Ramos (cell line): ENCODE results near the gene IP6K1.

Source experiments
- in situ Hi-C: fragments of 300-500 bp; cut with MboI; formaldehyde crosslinking; loops from one replicate; pipeline ENCODE4 v1.14.3; 2022; ENCODE audit warnings: low sequenced_read_pairs; ENCODE audit not compliant: unreplicated experiment

Gene IP6K1

DNA sequence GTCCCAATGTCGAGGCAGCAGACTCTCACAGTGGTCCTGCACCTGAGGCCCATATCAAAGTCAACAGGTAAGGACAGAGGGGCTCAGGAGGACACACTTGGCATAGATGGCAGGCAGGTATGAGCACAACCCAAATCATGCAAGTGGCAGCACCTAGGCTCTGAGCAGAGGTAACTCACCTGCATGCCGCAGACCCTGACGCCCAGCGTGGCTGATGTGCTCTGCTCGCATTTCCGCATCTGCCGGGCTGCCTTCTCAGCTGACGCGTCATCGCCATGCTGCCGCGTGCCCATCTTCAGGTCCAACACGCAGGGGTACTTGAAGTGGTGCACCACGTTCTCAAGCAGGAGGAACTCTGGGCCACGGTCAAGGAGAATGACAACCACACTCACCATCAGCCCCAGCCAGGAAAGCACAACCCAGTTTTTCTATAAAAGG lies 58.4 kb downstream of the IP6K1 start:
- in situ Hi-C loops, result no loop called here

DNA sequence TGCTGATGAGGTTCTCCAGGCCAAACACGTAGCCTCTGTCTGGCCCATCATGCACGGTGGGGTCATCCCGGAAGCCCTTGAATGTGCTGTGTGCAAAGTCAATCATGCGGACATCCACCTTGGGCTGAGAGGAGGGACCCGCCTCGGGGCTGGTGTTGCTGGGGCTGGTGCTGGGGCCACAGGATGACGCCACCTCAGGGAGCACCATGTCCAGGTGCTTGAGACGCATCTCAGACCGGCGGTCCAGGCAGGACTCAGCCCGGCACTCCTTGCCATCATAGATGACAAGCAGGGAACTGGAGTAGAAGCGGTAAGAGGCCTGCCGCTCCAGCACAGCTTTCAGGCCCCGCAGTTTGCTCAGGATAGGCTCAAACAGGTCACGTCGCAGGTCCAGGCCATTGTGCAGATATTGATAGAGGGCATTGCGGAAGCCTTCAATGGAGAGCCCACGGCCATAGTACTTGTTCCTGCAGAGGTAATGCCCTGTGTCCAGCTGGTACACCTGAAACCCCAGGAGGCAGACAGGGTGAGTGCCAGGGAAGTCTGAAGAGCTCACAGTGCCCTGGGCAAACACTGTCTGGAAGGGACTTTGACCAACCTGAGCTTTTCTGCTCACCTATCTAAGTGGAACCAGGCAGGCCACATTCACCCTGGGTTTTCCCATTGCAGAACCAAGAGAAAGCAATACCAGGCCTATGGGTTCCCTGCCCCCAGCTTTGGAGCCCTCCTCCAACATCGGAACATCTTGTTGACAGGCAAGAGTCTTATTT lies 59.0 kb downstream of the IP6K1 start:
- in situ Hi-C loops, result no loop called here

DNA sequence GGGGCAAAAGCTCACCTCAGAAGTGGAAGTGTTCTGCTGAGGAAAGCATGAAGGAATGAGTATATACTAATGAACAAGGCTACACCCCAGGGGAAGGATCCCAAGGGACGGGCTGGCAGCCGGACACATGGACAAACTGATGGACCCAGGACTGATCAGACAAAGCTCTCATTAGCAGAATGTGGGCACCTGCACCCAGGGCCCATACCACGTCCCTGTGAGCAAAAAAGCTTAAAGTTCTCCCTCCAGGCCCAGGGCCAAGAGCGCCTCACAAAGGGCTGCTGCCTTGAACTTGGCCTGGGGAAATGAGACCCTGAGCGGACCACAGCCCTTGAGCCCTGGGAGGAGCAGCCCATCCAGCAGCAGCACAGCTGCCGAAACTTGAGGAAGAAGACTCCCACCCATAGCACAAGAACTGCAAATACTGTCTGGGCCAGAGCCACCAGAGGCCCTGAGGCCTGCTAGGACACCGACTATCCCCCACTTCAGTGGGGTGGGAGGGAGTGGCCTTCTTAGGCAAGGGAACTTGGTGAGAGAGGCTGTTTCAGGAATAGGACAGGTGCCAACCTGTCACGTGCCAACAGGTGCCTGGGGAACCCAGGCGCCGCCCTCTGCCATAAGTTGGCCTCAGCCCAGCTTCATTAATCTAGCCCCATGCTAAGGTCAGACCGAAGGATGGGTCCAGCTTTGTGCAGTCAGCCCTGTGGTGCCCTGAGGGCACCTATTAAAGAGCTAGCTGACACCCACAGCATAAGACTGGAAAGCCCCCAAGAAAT lies 60.2 kb downstream of the IP6K1 start:
- in situ Hi-C loops, result no loop called here

DNA sequence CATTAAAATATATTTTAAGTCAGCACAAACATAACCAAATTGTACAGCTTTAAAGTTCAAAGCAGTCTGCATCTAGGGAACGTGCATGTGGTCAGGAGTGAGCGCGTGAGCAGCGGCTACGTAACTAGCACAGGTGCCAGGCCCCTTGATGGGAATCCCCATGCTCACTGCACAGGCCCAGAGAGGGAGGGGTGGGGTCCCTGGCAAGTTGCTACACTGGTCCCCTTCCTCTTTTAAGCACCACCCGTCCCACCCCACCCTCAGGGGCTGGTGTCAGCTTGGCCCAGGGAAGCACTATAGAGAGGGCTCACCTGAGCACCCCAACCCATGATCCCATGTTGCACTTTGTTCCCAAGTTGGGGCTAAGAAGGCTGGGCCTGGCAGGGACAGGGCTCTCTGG lies 61.8 kb downstream of the IP6K1 start:
- in situ Hi-C loops, result no loop called here

DNA sequence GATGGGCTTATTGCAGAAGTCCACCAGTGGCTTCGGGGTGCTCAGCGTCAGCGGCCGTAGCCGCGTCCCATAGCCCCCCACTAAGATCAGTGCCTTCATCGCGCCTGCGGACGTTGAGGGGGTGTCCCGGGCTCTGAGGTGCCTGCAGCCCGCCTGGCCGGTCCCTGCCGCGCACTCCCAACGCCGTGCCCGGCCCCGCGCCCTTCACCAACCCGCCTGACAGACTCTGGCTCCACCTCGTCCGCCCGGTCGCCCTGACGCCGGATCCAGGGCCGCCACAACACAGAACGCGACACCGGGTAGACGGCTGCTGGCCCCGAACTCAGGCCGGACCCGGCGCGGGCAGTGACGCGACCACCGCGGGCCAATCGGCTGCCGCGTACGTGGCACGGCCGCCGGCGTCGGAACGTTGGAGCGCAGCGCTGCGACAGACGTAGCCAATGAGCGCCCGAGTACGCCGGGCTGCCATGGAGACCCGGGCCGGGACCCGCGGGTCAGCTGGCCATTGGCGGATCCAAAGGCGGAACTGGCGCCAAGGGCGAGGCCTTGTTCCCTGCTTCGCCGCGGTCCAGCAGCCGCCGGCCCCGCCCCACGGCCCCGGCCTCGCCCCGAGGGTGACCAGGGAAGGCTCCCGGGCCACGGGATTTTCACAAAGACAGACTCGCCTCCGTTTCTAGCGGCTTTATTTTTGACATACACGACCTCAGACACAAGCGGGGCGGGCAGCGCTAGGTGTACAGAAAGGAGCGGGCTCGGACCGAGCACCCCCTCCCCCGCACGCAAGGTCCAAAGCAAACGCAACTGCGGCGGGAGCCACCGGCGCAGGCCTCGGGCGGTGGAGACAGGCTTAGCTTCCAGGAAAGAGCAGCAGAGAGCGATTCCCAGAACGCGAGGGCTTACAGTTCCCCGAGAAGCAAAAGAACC lies 62.5 kb downstream of the IP6K1 start, which contains the start of gene GMPPB:
Gene GMPPB, minus strand, starts transcription at position 324 of the 924 bp plus-strand sequence. Its CDS starts 225 bp downstream, at position 99.
- in situ Hi-C loops, result no loop called here

DNA sequence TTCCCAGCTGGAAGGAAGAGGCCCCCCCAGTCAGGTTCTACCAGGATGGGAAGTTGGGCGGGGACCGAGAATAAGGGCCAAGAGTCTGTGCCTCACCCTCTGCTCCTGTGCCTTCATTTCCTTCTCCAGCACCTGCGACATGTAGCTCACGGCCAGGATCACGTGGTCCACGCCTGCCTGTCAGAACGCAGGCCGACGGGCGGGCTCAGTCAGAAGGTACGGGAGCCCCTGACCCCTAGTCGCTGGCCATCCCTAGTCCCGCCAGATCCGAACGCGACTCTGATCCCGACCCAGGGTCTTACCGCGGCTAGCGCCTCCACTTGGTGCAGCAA lies 63.1 kb downstream of the IP6K1 start:
- in situ Hi-C loops, result no loop called here

DNA sequence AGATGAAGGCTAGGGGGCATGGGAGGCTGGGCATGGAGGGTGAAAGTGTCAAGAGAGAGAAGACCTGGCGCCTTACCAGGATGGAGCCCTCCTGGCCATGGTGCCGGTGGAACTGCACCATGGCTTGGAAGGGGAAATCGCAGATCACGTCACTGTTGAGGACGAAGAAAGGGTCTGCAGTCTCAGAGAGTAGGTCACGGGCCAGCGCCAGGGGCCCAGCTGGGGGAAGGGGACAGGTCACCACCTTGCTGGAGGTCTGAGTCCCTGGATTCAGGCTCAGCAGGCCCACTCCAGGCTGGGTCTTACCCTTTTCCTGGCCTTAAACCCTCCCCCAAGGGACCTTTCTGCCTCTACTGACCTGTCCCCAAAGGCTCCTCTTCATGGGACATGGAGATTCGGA lies 63.4 kb downstream of the IP6K1 start:
- in situ Hi-C loops, result no loop called here

DNA sequence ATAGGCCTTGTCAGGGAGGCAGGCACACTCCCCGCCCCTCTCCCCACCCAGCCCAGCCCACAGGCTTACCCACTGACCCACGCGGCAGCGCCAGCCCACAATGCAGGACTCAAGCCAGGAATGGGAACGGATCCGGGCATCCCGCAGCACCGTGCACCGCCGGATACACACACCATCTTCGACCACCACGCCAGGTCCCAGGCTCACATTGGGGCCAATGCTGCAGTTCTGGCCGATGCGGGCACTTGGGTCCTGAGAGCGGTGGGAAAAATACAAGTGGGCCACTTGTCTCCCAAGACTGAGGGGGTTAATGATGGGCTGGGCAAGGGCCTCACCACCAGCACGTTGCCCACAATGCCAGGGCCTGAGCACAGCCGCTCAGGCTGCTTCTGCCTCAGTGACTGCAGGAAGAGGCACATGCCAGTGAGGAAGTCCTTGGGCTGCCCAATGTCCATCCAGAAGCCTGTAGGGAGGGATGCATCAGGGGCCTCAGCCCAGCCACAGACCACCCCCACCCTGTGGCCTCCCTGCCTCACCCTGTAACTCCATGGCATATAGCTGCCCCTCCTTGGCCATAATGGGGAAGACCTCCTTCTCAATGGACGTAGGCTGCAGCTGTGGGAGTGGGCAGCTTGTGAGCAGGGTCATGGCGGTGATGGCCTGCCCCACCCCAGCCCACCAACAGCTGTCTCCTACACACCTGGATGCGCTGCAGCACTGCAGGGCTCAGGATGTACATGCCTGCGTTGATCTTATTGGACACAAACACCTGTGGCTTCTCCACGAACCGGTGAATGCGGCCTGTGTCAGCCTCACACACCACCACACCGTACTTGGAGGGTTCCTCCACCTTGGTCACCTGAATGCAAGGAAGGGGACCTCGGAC lies 64.2 kb downstream of the IP6K1 start:
- in situ Hi-C loops, result no loop called here

DNA sequence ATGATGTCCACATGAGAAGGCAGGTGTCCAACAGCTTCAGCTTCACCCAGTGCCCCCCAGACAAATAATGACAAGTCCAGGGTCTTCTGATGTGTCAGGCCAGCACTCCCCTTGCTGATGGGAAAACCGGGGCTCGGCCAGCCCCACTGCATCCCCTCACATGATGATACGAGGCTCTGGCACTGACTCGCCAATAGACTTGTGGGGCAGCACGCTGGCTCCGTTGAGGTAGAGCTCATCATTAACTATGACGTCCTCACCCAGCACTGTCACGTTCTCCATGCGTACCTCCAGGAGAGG lies 64.8 kb downstream of the IP6K1 start:
- in situ Hi-C loops, result no loop called here

DNA sequence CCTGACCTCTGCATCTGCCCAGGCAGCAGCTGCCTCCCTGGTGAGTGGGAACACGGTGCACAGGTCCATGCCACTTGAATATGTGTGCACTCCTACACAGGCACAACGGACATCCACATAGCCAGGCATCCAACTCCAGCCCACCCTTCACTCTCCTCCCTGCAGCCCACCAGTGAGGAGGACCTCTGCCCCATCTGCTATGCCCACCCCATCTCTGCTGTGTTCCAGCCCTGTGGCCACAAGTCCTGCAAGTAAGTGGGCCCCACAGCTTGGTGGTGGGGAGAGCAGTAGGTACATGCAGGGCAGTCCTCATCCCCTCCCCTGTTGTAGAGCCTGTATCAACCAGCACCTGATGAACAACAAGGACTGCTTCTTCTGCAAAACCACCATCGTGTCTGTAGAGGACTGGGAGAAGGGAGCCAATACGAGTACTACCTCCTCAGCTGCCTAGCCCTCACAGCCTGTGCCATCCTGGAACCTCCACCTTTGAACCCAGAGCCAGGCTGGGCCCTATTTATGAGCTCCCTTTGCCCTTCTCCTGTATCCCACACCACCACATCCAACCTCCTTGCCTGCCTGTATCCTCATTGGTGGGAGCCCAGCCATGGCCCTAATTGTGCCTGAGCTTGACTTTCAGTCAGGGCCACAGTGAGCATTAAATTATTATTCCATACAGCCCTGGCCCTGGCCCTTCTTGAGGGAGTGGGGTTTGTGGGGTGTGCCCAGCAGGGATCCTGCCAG lies 65.3 kb downstream of the IP6K1 start:
- in situ Hi-C loops, result no loop called here

DNA sequence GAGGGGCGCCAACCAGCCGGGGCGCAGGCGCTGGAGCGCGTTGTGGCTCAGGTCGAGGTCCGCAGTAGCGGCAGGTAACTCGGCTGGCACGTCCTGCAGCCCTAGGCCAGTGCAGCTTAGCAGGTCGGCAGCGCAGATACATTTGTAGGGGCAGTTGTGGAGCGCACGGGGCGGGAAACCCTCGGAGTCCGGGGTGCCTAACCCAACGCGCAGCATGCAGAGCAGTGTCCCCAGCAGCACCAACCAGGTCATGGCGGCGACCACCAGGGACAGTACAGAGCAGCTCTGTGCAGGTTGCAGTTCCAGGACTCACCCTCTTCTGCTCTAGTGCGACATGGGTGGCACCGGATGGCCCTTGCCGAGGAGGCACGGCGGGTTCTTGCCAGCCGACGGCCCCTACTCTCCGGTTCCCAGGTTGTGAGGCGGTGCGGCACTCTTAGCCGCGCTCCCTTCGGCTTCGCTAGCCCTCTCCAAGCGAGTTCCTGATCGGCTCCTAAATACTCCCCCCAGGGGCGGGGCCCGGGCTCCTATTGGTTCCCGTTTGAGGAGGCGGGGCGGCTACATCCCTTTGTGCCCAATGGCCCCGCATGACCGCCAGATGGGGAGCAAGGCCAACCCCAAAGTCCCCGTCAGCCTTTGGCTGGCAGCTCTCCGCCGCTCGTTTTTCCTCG lies 67.0 kb downstream of the IP6K1 start, which contains the start of gene AMIGO3:
Gene AMIGO3, minus strand, starts transcription at position 471 of the 671 bp plus-strand sequence. Its CDS starts 219 bp downstream, at position 252.
- in situ Hi-C loops, result no loop called here

DNA sequence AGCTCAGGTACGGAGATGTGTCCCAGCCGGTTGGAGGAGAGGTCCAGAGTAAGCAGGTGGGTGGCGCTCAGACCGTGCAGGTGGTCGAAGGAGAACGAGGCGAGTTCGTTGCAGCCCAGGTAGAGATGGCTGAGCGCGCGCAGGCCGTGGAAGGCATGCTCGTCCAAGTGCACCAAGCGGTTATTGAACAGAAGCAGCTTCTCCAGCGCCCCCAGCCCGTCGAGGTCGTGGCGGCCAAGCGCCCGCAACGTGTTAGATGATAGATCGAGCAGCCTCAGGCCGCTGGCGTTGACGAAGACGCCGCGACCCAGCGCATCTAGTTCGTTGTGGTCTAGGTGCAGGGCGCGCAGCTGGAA lies 67.5 kb downstream of the IP6K1 start:
- in situ Hi-C loops, result no loop called here

DNA sequence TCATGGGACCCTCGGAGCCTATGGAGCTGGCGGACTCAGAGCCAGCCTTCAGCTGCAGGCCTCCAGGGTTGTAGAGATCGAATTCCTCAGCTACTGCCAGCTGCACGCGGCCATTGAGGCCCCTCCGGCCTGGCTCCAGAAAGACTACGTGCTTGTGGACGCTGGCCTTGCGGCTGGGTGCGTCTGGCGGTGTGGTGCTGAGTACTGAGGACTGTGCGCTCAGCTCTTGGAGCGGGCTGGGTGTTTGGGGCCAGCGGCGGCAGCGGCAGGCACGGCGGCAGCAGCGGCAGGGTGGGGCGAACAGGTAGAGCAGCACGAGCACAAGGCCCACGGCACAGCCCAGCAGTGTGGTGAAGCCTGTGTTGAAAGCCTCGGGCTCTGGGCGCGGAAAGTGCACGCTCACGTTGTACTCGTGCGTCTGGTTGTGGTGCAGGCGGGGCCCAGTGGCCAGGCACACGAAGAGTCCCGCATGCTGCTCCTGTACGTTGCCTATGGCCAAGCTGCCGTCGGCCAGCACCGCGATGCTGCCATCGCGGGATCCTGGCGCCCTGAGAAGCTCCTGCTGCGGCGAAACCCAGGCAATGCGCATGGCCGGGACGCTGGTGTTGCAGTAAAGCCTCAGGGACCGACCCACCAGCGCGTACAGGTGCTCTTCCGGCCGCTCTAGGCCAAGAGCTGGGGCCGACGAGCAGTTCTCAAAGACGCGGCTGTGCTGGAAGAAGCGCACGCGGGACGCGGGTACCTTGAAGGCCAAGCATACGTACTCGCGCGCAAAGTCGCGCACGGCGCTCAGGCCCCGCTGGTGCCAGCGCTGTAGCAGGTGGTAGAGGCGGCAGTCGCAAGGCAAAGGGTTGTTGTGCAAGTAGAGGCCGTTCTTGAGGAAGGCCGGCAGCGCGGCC lies 68.1 kb downstream of the IP6K1 start:
- in situ Hi-C loops, result no loop called here

DNA sequence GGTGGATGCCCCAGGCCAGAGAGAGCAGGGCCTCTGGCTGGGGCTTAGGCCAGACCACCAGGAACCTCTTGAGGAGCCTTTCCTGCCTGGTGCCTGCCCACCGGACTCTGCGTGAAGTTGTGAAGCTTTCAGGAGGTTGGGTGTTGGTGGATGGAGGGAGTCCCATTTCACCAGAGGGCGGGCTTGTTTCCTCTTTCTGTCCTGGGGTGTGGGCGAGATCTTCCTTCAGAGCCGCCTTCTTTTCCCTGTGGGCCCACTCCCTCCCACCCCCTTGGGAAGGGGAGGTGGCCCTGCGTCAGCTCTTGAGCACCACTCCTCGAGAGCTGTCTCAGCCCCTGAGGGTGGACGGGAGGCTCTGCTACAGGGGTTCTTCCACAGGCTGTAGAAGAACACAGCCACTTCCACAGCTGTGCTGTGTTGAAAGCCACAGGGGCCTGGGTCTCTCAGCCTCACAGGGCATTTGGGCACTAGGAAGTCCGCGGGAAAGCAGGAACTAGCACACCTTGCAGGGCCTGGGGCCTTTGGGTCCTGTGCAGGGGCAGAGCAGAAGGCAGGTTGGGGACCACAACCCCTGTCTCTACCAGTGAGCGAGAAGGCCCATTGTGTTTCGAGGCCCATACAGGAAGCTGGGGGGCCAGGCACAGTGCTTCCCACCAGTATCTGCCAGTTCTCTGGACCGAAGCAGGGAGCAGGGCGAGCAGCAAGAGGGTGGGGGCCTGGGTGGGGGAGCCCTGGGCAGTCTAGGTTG lies 69.0 kb downstream of the IP6K1 start:
- in situ Hi-C loops, result no loop called here

DNA sequence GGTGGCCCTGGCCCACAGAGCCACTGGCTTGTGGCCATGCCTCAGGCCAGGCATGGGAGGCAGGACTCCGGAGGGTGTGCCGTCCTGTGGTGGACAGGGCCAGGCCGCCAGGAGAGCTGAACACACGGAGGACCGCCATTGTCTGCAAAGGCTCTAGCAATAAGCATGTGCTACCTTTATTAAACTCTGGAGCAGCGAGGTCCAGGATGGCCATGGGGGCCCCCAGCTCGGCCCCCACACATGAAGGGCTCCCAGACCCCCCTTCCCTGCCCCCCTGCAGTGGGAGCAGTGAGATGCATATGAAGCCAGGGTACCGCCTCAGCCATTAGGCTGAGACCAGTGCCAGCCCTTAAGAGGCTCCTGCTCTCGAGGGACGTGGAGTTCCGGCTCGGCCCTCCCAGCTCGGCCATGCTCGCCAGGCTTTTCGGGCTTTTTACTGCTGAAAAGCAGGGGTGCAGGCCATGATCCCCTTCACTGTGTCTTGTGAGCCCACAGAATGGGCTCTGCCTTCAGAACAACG lies 69.6 kb downstream of the IP6K1 start:
- in situ Hi-C loops, result no loop called here

DNA sequence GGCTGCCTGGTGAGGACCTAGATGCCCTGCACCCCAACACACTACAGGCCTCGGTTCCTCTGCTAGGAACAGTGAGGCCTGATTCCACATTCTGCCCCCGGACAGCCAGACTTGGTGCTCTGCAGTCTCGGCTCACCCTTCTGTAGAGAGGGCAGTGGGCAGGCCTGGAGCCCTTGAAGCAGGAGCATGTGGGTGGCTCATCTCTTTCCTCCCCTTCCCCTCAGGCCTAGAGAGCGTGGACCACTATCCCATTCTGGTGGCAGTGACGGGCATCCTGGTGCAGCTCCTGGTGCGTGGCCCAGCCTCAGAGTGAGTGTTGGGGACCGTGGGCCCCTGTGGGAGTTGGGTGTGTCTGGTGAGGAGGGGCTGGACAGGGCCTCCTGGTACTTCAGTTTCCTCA lies 70.2 kb downstream of the IP6K1 start:
- in situ Hi-C loops, result no loop called here

DNA sequence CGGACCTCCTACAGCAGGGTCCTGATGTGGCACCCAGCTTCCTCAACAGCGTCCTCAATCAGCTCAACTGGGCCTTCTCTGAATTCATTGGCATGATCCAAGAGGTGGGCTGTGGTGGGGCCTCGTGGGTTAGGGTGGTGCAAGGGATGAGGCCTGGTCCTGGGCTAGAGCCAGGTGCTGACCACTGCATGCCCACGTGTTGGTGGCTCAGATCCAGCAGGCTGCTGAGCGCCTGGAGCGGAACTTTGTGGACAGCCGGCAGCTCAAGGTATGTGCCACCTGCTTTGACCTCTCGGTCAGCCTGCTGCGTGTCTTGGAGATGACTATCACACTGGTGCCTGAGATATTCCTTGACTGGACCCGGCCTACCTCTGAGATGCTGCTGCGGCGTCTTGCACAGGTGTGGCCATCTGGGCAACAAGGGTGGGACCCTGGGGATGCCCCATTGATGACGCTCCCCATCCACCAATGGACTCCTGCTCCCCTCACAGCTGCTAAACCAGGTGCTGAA lies 70.7 kb downstream of the IP6K1 start:
- in situ Hi-C loops, result no loop called here
